HG03457 (cell line): ENCODE results near the gene TMOD1.
A peak's percentile ranks its signal among the peaks of the same experiment; 100 is the strongest.

Source experiments
- ATAC-seq: cut with Tn5 transposase; IDR thresholded peaks from one replicate; pipeline ENCODE4 v1.9.1; 2021; ENCODE audit warnings: moderate number of reproducible peaks; ENCODE audit not compliant: unreplicated experiment

TMOD1 gene

DNA sequence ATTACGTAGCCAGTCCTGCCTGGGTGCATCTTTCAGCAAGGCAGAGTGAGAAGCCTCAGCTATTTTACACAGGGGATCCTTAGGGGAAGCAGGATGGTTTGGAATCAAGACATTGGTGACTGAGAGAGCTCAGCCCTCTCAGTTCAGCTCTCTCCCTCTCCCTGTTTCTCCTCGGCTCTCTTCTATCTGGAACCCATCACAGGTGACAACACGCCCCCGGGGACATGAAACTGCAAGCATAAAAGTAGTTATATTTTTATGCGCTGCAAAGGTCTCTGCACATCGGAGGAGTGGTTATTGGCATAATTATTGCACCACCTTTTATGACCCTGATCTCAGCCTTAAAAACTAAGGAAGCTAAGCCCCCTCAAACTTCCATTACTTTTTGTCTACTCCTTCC is 14.2 kb downstream of the TMOD1 start:
- no peak for ATAC-seq

DNA sequence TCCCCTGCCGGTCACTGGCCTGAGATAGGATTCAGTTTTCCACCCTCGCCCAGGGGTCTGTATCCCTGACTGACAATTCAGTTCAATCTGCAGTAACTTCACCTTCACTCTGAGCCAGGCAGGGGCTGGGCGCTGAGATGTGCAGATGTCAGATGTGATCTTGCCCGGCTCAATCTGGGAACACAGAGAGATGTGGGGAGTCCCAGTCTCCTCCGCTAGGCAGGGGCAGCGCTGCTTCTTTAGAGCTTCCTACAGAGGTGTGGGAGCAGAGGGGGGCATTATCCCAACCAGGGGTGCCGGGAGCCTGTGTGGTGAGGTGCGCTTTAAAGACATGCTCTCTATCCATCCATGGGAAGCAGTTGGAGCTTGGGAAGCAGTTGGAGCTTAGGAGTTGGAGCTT is 14.6 kb downstream of the TMOD1 start:
- ATAC-seq = no peak

DNA sequence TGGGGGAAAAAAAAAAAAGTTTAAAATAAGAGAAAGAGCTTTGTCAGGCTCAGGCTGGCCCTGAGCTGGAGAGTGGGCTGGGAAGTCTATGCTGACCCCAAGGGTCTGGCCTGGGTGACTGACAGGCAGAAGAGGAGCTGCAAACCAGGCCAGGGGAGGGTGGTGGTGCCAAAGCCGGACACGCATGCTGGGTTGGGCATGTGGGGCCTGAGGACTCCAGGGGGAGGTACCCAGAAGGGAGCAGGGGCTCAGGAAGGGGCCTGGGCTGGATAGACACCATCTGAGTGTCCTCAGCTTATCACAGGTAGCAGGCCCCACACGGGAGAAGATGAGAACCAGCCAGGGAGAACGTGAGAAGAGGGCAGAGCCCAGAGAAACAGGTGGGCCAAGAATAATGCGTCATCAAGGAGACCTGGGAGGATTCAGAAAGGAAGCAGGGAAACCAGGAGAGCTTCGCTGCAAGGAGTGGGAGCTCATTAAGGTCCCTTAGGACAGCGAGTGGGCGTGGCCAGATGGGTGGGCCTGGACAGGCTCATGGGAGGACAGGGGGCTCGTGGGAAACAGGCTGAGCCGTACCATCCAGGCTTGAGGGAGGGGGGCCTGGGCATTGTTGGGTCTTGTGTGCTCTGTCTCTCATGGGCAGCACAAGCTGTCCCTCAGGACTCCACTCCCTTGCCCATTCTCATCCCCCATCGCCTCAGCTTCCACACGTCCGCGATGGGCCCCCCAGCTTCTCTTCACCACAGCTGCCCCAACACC is 16.0 kb downstream of the TMOD1 start:
- ATAC-seq = no peak

DNA sequence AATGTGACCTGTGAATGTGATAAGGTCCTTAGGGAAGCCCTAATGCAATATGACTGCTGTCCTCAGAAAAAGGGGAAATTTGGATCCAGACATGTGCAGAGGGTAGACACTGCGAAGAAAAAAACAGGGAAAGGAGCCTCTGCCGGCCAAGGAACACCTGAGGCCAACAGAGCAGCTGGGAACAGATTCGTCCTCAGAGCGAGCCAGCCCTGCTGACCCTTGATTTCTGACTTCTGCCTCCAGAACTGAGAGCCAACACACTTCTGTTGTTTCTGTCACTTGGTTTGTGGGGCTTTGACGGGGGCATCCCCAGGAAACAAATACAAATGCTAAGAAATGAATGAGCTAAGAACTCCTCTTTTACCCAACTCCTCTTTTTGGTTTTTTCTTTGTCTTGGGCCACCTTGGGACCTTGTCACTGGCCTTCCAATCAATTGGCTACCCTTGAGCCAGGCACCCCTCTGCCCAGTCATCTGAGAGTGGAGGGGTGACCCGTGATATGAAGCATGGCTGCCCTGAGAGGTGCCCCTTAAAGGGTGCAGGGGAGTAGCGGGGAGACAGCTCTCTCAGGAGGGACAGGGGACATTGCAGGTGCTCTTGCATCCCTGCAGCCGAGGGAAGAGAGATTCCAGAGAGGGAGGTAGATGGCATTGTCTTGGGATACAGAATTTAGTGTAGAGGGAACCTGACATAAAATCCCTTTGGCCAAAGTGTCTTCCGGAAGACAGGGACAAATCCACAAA is 16.9 kb downstream of the TMOD1 start:
- ATAC-seq = no peak

DNA sequence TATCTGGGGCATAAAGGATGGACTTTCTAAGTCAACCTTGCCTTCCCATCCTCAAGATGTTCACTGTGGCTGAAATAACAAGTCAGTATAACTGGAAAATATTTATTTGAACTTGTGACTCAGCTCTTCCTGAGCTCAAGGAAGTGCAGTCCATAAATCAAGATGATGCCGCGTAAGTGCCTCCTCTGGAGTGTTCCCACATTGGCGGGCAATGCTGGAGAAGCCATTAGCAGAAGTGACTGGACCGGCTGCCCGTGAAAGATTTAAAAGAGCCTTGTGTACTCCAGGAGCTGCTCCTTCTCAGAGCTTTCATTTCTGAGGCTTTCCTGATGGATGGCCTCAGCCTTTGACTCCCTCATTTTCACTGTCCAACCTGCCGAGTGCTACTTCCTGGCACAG is 17.4 kb downstream of the TMOD1 start:
- no peak for ATAC-seq

DNA sequence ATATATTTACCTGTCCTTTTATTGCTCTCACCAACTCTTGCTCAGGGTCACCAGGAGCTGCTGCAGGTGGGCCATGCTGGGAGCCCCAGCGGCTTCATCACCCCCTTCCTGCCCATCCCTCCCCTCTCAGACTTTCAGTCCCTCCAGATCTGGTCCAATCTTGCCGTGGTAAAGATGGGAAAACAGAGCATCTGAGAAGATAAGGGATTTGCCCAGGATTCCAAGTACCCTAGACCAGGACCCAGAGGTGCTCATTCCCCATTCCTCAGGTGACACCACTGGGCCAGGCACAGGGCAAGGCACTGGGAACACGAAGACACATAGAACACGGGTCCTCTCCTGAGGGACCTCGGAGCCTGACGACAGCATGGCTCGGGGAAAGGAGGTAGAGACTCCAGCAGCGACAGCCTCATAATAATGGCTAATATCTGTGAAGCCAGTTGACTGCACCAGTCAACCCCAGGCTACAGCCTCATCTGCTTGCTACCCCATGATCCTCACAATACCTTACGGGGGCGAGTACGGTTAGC is 18.0 kb downstream of the TMOD1 start:
- no peak for ATAC-seq

DNA sequence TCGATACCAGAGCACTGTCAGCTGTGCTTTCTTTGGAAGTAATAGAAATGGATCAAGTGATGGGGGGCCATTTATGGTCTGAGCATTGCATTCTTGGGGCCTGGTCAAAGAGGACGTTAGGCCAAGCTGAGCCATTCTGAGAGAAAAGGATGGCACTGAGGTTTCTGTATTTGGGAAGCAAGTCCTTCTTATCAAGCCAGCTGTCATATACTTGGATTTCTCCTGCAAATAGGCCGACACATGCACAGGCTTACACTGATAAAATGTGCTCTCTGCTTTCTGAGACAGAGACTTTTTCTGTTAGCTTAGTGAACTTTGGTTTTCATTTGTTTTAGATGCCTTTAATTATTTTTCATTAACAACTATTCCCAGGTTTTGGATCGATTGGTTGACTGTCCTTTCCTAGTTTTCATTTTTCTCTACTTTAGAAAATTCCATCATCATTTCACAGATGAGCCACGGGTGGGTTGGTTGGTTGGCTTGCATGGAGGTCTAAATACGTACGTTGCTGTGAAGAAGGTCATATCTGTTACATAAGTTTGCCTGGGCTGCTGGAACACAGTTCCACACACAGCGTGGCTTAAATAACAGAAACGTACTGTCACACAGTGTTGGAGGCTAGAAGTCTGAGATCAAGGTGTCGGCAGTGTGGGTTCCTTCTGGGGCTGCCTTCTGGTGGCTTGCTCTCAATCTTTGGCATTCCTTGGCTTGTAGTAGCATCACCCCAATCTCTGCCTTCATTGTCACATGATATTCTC is 20.3 kb downstream of the TMOD1 start:
- no peak for ATAC-seq

DNA sequence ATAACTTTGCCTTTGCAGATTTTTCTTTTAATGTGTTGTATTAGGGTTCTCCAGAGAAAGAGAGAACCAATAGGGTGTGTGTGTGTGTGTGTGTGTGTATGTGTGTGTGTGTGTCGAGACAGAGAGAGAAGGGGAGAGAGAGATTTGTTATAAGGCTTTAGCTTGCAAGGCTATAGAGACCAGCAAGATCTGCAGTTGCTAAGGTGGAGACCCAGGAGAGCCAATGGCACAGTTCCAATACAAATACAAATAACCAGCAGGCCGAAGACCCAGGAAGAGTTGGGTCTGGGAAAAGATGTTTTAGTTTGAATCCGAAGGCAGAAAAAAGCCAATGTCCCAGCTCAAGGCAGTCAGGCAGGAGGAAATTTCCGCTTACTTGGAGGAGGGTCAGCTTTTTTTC is 23.0 kb downstream of the TMOD1 start:
- ATAC-seq = no peak

DNA sequence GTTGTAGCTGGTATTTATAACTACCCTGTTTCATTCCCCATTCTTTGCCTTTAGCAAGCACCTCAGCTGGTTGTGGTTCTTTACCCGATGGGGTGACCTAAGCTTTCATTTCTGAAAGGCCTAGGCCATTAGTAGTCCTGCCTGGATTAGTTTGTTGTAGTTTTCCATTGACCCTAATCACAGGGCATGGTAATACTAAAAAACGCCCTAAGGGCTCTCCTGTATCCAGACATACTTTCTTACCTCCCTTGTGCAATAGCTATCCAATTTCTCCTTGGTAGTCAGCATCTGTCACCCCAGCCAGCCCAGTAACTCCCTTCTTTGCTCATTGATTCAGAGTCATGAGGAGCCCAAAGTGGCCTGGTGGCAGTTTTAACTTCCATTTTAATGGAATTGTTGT is 24.0 kb downstream of the TMOD1 start:
- ATAC-seq = no peak

DNA sequence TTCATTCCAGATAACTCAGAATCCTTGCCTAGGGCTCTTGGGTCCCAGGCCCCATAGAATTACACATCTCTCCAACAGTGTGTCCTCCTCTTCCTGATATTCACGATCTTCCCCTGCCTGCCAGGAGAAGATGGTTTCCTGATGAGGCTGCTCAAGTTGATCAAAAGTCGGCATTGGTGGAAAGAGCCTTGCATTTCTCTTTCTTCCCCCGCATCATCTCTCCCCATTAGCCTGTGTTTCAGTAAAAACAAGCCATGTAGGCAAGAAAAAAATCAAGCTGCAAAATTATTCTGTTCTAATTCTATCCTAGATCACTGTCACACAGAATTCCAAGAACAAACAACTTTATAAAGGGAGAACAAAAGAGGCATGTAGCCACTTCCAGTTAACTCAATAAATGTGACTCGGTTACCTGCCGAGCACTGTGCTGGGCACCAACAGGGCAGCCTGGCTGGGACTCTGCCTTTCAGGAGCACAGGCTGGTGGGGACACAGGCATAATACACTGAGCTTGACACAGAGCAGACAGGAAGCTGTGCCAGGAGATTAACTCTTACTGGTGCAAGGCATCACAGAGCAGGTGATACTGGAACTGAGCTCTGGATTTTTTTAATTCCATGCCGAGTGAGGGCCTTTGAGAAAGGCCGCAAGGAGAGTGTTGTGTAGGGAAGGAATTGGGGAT is 25.6 kb downstream of the TMOD1 start:
- ATAC-seq = no peak

DNA sequence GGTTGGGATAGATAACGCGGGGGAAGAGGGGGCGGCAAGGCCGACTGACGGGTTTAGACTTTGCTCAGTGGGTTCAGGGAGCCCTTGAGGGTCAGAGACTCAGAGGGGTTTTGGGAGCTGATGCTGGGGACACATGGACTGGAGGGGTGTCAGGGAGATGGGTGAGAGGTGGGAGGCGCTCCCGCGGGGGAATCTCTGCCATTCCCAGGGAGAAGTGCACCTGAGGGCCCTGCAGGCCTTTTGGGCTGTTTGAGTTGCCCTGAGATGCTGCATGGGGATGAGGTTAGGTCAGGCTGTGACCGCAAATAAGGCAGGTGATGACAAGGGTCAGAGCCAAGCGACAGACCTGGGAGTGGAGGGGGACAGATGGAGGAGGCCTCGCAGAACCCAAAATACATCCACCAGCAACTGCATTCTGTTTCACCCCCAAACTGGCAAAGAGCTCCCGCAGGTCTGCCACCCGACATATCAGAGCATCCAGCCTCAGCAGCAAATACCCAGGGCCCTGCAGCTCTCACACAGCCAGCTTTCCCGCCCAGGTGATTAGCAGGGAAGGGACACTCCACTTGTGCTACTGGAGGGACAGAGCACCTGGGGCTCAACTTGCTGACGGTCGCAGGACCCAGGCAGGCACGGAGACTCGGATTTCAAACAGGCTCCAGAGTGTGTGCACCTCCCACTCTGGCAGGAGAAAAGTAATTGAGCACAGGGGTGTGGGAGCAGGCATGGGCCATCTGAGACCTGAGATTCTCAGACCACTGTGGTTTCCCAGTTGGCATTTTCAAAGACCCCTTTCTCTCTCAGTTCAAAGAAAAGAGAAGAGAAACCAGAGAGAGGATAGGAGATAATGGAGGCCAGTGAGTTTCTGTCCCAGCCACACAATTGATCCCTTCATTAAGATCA is 26.4 kb downstream of the TMOD1 start:
- ATAC-seq = no peak

DNA sequence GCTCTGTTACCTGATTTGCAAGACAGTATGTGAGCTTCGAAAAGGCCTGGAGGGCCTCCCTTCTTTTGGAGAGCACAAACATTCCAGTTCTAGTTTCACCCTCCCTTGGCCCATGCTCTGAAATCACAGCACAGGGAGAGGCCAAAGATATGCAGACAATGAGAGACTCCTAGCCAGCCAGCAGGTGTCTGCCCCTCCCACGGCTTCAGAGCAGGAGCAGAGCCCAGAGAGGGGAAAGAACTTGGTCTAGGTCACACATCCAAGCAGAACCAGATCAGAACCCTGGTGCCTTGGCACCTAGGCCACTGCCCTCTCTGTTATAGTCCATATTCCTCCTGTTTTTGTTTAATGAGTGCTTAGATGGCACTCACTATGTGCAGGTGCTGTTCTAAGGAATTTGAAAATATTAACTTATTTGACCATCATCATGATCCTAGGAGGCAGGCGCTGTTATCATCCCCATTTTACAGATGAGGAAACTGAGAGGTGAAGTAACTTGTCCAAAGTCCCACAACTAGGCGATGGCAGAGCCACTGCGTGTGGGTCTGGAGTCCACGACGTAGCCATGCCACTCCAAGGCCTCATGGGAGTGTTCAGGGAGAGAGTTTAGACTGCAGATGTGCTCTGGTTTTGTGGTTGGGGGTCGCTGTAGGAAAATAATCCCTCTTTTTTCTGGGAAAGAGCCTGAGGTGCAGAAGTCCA is 27.2 kb downstream of the TMOD1 start:
- no peak for ATAC-seq

DNA sequence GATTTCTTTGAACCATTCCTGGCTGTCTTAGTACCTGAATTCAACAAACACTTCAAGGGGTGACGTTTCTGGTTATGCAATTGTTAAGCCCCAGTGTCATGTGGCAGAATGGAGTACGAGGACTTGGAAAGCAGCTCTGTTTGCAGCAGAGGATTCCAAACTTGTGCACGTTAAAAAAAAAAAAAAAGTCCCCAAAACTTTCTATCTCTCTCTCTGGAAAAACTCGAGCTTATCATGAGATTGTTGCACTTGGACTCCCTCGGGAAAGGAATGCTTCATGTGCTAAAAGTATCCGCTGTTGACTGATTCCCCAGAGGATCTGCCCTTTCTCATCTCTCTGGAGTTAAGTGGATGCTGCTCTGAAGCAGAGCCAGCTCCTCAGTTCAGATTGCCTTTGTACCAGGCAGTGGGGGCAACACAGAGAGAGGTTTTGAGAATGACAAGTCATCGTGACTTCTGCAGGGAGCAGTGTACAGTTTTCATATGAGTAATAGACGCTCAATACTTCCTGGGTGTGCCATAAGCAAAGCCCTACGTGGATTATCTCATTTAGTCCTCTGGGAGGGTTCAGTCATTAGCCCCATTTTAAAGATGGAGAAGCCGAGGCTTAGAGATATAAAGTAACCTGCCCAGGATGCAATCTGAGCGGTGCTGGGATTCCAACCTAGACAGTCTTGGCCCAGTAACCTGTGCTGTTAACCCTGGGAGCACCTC is 28.1 kb downstream of the TMOD1 start:
- peak; percentile 53 for ATAC-seq

DNA sequence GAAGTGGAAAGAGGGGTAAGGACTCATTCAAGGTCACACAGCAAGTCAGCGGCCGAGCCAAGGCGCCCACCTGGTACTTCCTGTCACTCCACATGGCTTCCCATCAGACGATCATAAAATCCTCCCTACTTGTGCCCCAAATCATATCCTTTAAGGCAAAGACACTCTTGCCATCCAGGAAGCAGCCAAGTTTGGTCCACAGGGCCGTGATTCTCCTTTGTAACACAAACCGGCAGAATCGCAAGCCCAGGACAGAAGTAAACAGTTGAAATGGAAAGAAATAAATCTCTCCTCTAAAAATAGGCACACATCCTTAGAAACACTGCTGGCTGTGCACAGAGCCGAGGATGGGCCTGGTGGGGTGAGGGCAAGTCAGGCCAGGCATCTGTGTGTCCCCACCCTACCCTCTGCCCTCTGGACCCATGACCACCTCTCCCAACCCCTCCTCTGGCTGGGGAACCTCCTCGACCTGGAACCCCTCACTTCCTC is 30.5 kb downstream of the TMOD1 start:
- no peak for ATAC-seq

DNA sequence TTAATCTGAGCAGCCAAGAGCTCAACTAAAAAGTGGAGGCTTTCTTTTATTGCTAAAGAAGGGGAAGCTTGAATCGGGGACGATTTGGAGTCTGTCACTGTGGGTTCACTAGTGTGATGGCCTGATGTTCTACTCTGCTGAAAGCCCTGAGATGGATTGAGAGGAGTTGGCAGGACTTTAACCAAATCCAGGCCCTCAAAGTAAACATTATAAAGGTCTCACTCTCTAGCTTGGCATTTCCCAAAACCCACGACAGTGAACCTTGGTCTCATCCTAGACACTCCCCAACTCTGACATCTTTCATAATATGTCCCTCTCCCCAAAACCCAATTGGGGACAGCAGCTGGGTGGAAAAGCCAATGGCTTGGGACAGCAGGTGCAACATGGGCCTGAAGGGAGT is 32.7 kb downstream of the TMOD1 start:
- ATAC-seq = no peak

DNA sequence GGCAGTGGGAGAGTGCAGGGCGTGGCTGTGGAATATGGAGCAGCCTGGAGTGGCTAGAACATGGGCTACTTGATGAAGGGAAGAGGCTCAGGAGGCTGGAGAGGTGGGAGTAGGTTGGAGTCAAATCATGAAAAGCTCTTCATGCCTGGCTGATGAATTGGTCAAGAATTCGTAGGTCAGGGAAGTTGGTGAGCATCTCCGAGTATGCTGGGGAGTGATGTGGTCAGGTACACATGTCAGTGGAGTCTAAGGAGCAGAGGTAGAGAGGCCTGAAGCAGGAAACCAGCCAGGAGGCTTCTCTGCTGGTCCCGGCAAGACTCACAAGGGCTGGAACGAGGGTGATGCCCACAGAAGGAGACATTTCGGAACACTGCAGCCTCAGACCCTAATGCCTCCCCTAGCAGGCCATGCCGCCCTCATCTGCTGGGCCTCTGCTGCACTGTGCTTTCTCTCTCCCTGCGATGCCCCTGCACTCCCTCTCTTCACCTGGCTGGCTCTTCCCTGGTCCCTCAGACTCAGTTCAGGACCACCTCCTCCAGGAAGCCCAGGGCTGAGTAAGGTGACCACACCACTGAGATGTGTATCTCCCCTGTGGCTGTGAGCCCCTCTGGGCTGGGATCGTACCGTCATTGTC is 33.6 kb downstream of the TMOD1 start:
- no peak for ATAC-seq

DNA sequence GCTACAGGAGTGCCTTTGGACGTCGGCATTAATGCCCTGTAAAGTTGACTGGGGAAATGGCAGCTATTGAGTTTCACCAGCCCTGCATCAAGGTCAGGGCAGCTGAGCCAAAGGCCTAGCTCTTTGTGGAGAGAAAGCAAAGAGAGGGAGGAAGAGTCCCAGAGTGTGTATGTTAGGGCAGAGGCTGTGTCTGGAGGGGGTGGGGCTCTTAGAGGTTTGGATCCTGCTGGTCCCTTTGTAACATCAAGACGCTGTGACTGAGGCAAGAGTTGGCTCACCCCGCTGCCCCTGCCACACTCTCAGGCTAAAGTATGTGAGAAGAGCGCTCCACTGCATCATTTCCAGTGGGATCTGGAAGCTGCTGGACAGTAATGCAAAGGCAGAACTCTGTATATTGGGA is 34.3 kb downstream of the TMOD1 start:
- no peak for ATAC-seq

DNA sequence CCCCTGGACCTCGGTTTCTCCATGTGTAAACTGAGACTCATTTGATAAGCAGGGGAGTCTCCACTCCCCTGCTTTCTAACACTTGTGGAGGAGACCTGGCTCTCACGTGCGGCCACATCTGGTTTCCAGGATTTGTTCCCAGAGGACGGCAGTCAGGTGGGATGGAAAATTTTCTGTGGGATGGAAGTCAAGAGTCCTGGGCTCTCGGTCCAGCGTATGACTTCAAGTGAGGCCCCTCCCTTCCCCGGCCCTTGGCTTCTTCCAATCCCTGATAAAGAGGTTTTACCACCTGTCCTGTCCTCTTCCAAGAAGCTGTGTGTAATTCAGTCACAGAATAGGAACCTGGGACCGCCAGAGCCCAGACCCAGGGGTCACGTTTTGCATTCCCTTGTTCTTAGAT is 35.0 kb downstream of the TMOD1 start:
- no peak for ATAC-seq
